ENCODE data around the gene TYK2.

DNA sequence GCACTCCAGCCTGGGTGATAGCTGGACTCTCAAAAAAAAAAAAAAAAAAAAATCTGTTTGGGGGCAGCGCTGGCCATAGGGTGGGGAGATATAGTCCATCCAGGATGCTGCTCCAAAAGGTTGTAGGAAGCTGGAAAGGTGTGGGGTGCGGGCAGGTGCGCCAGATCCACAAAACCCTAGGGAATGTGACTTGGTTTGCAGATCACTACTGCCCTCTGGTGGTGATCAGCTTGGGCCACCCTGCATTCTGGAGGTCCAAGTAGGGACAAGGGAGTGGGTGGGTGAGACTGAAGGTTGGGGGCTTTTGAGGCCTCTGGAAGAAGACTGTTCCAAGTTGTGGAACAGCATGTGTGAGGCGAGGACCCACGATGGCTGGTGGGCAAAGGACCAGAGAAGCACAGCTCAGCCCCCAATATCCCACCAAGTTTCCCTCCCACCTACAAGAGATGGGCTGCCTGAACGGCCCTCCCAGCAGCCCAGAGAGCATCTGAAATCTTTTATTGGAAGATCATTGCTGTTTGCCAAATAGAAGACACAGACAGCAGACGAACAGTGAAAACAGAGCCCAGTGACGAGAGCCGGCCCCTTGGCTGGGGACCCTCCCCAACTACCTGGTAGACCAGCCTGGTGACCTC, 10.4 kb upstream of the TYK2 start:
- TF ChIP-seq, protein P1, sequence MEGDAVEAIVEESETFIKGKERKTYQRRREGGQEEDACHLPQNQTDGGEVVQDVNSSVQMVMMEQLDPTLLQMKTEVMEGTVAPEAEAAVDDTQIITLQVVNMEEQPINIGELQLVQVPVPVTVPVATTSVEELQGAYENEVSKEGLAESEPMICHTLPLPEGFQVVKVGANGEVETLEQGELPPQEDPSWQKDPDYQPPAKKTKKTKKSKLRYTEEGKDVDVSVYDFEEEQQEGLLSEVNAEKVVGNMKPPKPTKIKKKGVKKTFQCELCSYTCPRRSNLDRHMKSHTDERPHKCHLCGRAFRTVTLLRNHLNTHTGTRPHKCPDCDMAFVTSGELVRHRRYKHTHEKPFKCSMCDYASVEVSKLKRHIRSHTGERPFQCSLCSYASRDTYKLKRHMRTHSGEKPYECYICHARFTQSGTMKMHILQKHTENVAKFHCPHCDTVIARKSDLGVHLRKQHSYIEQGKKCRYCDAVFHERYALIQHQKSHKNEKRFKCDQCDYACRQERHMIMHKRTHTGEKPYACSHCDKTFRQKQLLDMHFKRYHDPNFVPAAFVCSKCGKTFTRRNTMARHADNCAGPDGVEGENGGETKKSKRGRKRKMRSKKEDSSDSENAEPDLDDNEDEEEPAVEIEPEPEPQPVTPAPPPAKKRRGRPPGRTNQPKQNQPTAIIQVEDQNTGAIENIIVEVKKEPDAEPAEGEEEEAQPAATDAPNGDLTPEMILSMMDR (conservative IDR thresholded peaks at IDR 0.05; ENCODE audit: low read depth, low read length) = peak; percentile 95
- TF ChIP-seq EZH2 (IDR thresholded peaks at IDR 0.05; ENCODE audit: borderline replicate concordance, low read depth, low read length, poor library complexity, severe bottlenecking) = no peak
